H1 (cell line): ENCODE data around the gene PLXNB2. TPM values are rescaled to one million over a fixed set of nuclear protein-coding genes. Genes with fewer than 3 reads are reported as not detected.

Source experiments
- CTCF ChIA-PET: fragments of 300-600 bp; sonication (Branson Sonifier 250); formaldehyde crosslinking; loops from one replicate; lab custom pipeline; 2021; ENCODE audit not compliant: partially characterized antibody; lab: Charles Lee
- POLR2A ChIA-PET: fragments of 300-600 bp; sonication (Branson Sonifier 250); formaldehyde crosslinking; loops from one replicate; lab custom pipeline; 2021; ENCODE audit warnings: inconsistent platforms; ENCODE audit not compliant: partially characterized antibody; lab: Charles Lee
- DNase-seq, 2 experiments: peaks; one replicate each; pipeline versions ENCODE4 v3.0.0 to v3.0.0-alpha.2; 2010 to 2022; ENCODE audit warnings: low spot score in 2 of 2, low read depth in 1 of 2, mixed read lengths in 1 of 2
- FAIRE-seq: peaks from 2 replicates; lab custom pipeline; 2011; peaks lifted over from hg19 to GRCh38; lab: Jason Lieb, UNC
- H2AFZ ChIP-seq: 2 replicates; pipeline ENCODE4 v1.8.1; 2012; ENCODE audit warnings: low read length, inconsistent platforms
- H2AK5ac ChIP-seq: 2 replicates; pipeline ENCODE4 v1.6.1; 2013; ENCODE audit warnings: low read depth, low read length
- H2BK120ac ChIP-seq: replicated peaks from 2 replicates; pipeline ENCODE3; 2013; ENCODE audit warnings: low read depth, low read length, inconsistent platforms
- H2BK12ac ChIP-seq: 2 replicates; pipeline ENCODE4 v1.6.1; 2013; ENCODE audit warnings: low read depth, low read length
- H2BK15ac ChIP-seq: 2 replicates; pipeline ENCODE4 v1.6.1; 2013; ENCODE audit warnings: low read length
- H2BK20ac ChIP-seq: 2 replicates; pipeline ENCODE4 v1.6.1; 2013; ENCODE audit warnings: low read length
- H2BK5ac ChIP-seq: 2 replicates; pipeline ENCODE4 v1.6.1; 2013; ENCODE audit warnings: low read depth, low read length
- H3K14ac ChIP-seq: 2 replicates; pipeline ENCODE4 v1.6.1; 2013; ENCODE audit warnings: inconsistent platforms; ENCODE audit not compliant: insufficient read length
- H3K18ac ChIP-seq: 2 replicates; pipeline ENCODE4 v1.6.1; 2013; ENCODE audit warnings: low read length; ENCODE audit errors: extremely low read depth
- H3K23ac ChIP-seq: 2 replicates; pipeline ENCODE4 v1.6.1; 2013; ENCODE audit warnings: inconsistent platforms; ENCODE audit not compliant: insufficient read length
- H3K23me2 ChIP-seq: 2 replicates; pipeline ENCODE4 v1.6.1; 2013; ENCODE audit warnings: low read depth, low read length
- H3K27ac ChIP-seq: 2 replicates; pipeline ENCODE4 v1.6.1; 2011; ENCODE audit warnings: low read depth, low read length, inconsistent platforms
- H3K27me3 ChIP-seq, 4 experiments: replicated peaks in 1 of 4; 1 replicate in 1 of 4; 2 replicates in 3 of 4; pipeline versions ENCODE4 v1.6.1 to v1.8.1; 2011 to 2013; ENCODE audit warnings: low read length in 3 of 4, mild to moderate bottlenecking in 3 of 4, inconsistent platforms in 2 of 4, mixed read lengths in 2 of 4, moderate library complexity in 1 of 4; ENCODE audit not compliant: control insufficient read depth in 3 of 4, insufficient read depth in 3 of 4; ENCODE audit errors: extremely low read depth in 1 of 4
- H3K36me3 ChIP-seq, 4 experiments: 2 replicates each; pipeline versions ENCODE4 v1.6.1 to v1.8.1; 2011 to 2013; ENCODE audit warnings: mild to moderate bottlenecking in 4 of 4, low read length in 3 of 4, moderate library complexity in 2 of 4, control low read depth in 1 of 4, inconsistent platforms in 1 of 4; ENCODE audit not compliant: insufficient read depth in 4 of 4, control insufficient read depth in 2 of 4
- H3K4ac ChIP-seq: replicated peaks from 2 replicates; pipeline ENCODE3; 2013; ENCODE audit warnings: low read length, low read depth, mixed read lengths, inconsistent platforms; ENCODE audit not compliant: insufficient read length
- H3K4me1 ChIP-seq, 4 experiments: replicated peaks in 1 of 4; 1 replicate in 1 of 4; 2 replicates in 3 of 4; pipeline versions ENCODE4 v1.6.1 to v1.8.1; 2011 to 2013; ENCODE audit warnings: low read length in 3 of 4, inconsistent platforms in 2 of 4, mixed read lengths in 1 of 4; ENCODE audit not compliant: insufficient read depth in 4 of 4, control insufficient read depth in 3 of 4
- H3K4me2 ChIP-seq, 2 experiments: 2 replicates each; pipeline versions ENCODE4 v1.6.1 to v1.8.1; 2011 to 2013; ENCODE audit warnings: low read depth in 2 of 2, low read length in 2 of 2, control low read depth in 1 of 2, inconsistent platforms in 1 of 2, mild to moderate bottlenecking in 1 of 2; ENCODE audit not compliant: insufficient read depth in 1 of 2
- H3K4me3 ChIP-seq, 4 experiments: fragments of 200-600, 300-600 bp in 1 of 4; sonication (generic), shearing (Covaris generic), sonication (Bioruptor Twin) in 1 of 4; 2 replicates each; pipeline versions ENCODE4 v1.5.1 to v1.8.1; 2011 to 2016; ENCODE audit warnings: low read length in 4 of 4, low read depth in 3 of 4, control low read depth in 2 of 4, inconsistent platforms in 2 of 4, mild to moderate bottlenecking in 2 of 4, mixed read lengths in 1 of 4, moderate library complexity in 1 of 4; ENCODE audit not compliant: insufficient read depth in 2 of 4; ENCODE audit errors: extremely low read depth in 1 of 4
- H3K56ac ChIP-seq: replicated peaks from 2 replicates; pipeline ENCODE3; 2013; ENCODE audit warnings: low read depth, mild to moderate bottlenecking, mixed read lengths, low read length, inconsistent platforms; ENCODE audit not compliant: insufficient read length
- H3K79me1 ChIP-seq: 2 replicates; pipeline ENCODE4 v1.6.1; 2013; ENCODE audit warnings: low read depth, low read length, control low read depth
- H3K79me2 ChIP-seq, 2 experiments: 2 replicates each; pipeline versions ENCODE4 v1.6.1 to v1.8.1; 2012 to 2013; ENCODE audit warnings: low read length in 2 of 2, mild to moderate bottlenecking in 2 of 2, inconsistent platforms in 1 of 2; ENCODE audit not compliant: insufficient read depth in 2 of 2, control insufficient read depth in 1 of 2
- H3K9ac ChIP-seq, 4 experiments: replicated peaks in 1 of 4; 1 replicate in 1 of 4; 2 replicates in 3 of 4; pipeline versions ENCODE4 v1.6.1 to v1.8.1; 2011 to 2013; ENCODE audit warnings: low read depth in 3 of 4, low read length in 3 of 4, control low read depth in 2 of 4, mild to moderate bottlenecking in 2 of 4, moderate library complexity in 2 of 4, inconsistent platforms in 1 of 4; ENCODE audit errors: extremely low read depth in 1 of 4
- H3K9me3 ChIP-seq, 2 experiments: 2 replicates each; pipeline versions ENCODE4 v1.6.1 to v1.8.1; 2012 to 2013; ENCODE audit warnings: mild to moderate bottlenecking in 2 of 2, moderate library complexity in 2 of 2, control low read depth in 1 of 2, inconsistent platforms in 1 of 2, low read depth in 1 of 2, low read length in 1 of 2, mixed read lengths in 1 of 2; ENCODE audit not compliant: insufficient read depth in 2 of 2
- H4K20me1 ChIP-seq, 2 experiments: replicated peaks in 1 of 2; 2 replicates each; pipeline versions ENCODE3 to v1.8.1; 2011 to 2013; ENCODE audit warnings: inconsistent platforms in 2 of 2, low read length in 2 of 2, mild to moderate bottlenecking in 1 of 2; ENCODE audit not compliant: insufficient read depth in 2 of 2, control insufficient read depth in 1 of 2
- H4K5ac ChIP-seq: 2 replicates; pipeline ENCODE4 v1.6.1; 2013; ENCODE audit warnings: low read length, low read depth, mixed read lengths, inconsistent platforms; ENCODE audit not compliant: insufficient read length
- H4K8ac ChIP-seq: 2 replicates; pipeline ENCODE4 v1.8.0; 2013; ENCODE audit warnings: mild to moderate bottlenecking, moderate library complexity, low read length, inconsistent platforms; ENCODE audit not compliant: insufficient read depth; ENCODE audit errors: extremely low read depth
- H4K91ac ChIP-seq: replicated peaks from 2 replicates; pipeline ENCODE3; 2013; ENCODE audit warnings: low read length, mixed read lengths, inconsistent platforms; ENCODE audit not compliant: insufficient read length
- ATF2 ChIP-seq: IDR thresholded peaks from 2 replicates; pipeline ENCODE4 v1.6.1; 2012; ENCODE audit warnings: low read length, inconsistent platforms
- BACH1 ChIP-seq: IDR thresholded peaks from 2 replicates; pipeline ENCODE4 v1.6.1; 2012; ENCODE audit warnings: low read length, improper control_type of control experiment
- EZH2 ChIP-seq: fragments of 200-600 bp; sonication (generic); IDR thresholded peaks from 2 replicates; pipeline ENCODE4 v1.7.1; 2012; ENCODE audit warnings: low read depth, mild to moderate bottlenecking, moderate library complexity, low read length, inconsistent platforms; ENCODE audit not compliant: severe bottlenecking
- FOSL1 ChIP-seq: IDR thresholded peaks from 2 replicates; pipeline ENCODE4 v1.6.1; 2011; ENCODE audit warnings: mild to moderate bottlenecking, low read depth, low read length, moderate library complexity; ENCODE audit not compliant: insufficient read depth
- MAFK ChIP-seq: IDR thresholded peaks from 2 replicates; pipeline ENCODE4 v1.6.1; 2012; ENCODE audit warnings: low read depth, mild to moderate bottlenecking, improper control_type of control experiment, low read length
- MAX ChIP-seq: IDR thresholded peaks from 2 replicates; pipeline ENCODE4 v1.6.1; 2012; ENCODE audit warnings: inconsistent platforms
- PHF8 ChIP-seq: fragments of 200-600 bp; sonication (generic); conservative IDR thresholded peaks from 2 replicates; pipeline ENCODE4 v1.7.1; 2012; ENCODE audit warnings: low read depth, mild to moderate bottlenecking, inconsistent platforms, low read length, moderate library complexity
- RFX5 ChIP-seq: IDR thresholded peaks from 2 replicates; pipeline ENCODE4 v1.6.1; 2011; ENCODE audit warnings: low read depth, low read length, improper control_type of control experiment, borderline replicate concordance
- TBP ChIP-seq: IDR thresholded peaks from 2 replicates; pipeline ENCODE4 v1.6.1; 2011; ENCODE audit warnings: low read depth, low read length, improper control_type of control experiment
- WGBS, 2 experiments: shearing (Covaris generic) in 1 of 2; methylation state at CpG; one replicate each; pipeline versions ENCODE4 v1.1.6 to v1.1.7; 2013 to 2015; ENCODE audit warnings: low lambda C conversion rate in 2 of 2, mixed read lengths in 2 of 2, inconsistent platforms in 1 of 2, low coverage in 1 of 2, missing lambda C conversion rate in 1 of 2; ENCODE audit not compliant: insufficient replicate concordance in 2 of 2, insufficient coverage in 1 of 2, insufficient read length in 1 of 2; ENCODE audit errors: extremely low coverage in 1 of 2, missing lambda C conversion rate in 1 of 2; 5-methylcytosine and 5-hydroxymethylcytosine counted together
- polyA plus RNA-seq, 7 experiments: library from polyadenylated mRNA; depleted of rRNA in 3 of 7; stranded (reverse) in 5 of 7; unstranded in 2 of 7; fragments of >200 nt in 5 of 7; fragments of 200-250 nt in 2 of 7; gene quantifications; 1 replicate in 5 of 7; 2 replicates in 1 of 7; 4 replicates in 1 of 7; pipeline versions ENCODE4 v1.2.1 to v1.2.3, GENCODE V29; 2011 to 2013; ENCODE audit warnings: missing spikeins in 2 of 7, mixed read lengths in 2 of 7
- total RNA-seq: library from RNA; stranded (reverse); fragmentation: NEBNext Ultra II Directional; extraction: Animal tissue kit (Norgen Biotek cat#: 25700); gene quantifications from 2 replicates; pipeline ENCODE4 v1.2.1, GENCODE V29; 2021

PLXNB2 gene
- total and polyA plus RNA-seq, 2 of the 8 experiments (the other 6 are each of a cell fraction or from before 2014, with no cell fraction given): 58.3 to 92.8 TPM

- H3K18ac ChIP-seq: no peak overlapping the region
- no peak overlapping the region for H3K4me3 ChIP-seq
- H3K79me1 ChIP-seq: no peaks in the 10 kb centered on the region
- FAIRE-seq (no peak), DNase-seq (no peak)
- H3K56ac ChIP-seq: no peak overlapping the region
- CTCF ChIA-PET: interaction anchor here (1.6 kb wide), 2 partner anchors 10 to 38 kb away, joined by 4 to 6 read pairs; no protein-coding TSS in a partner anchor
- H3K9me3 ChIP-seq: no peaks in the 10 kb centered on the region; a peak in 1 of 4 replicates
- H4K91ac ChIP-seq: peak overlapping the region; percentile 40
- peaks cover 1% of the 10 kb centered on the region; the same call in 1 of the 2 replicates for H3K23me2 ChIP-seq
- H2BK120ac ChIP-seq: no peak overlapping the region
- no peak overlapping the region; the same call in 1 of the 2 replicates for H2BK15ac ChIP-seq
- H4K8ac ChIP-seq: no peak overlapping the region
- H2BK12ac ChIP-seq: no peak overlapping the region
- H3K4me2 ChIP-seq: no peak overlapping the region
- H2AK5ac ChIP-seq: no peak overlapping the region
- H2BK20ac ChIP-seq: no peak overlapping the region
- H3K36me3 ChIP-seq: no peaks in the 10 kb centered on the region
- H3K9ac ChIP-seq: no peak overlapping the region
- peaks cover 0 to 16% (median 10%) of the 10 kb centered on the region in 4 experiments; a peak in 5 of 7 replicates for H3K4me1 ChIP-seq
- no peak overlapping the region for H3K14ac ChIP-seq
- H3K23ac ChIP-seq: no peak overlapping the region
- H4K5ac ChIP-seq: no peak overlapping the region
- no peak overlapping the region for H3K27ac ChIP-seq
- H4K20me1 ChIP-seq: no peaks in the 10 kb centered on the region
- H3K27me3 ChIP-seq: no peaks in the 10 kb centered on the region; a peak in 1 of 7 replicates
- H3K79me2 ChIP-seq: no peaks in the 10 kb centered on the region
- WGBS, 2 experiments: 93% methylated on average over 8 of the region's 12 CpGs; no CpG with 5 or more reads in 1 of the 2 experiments
- no peak overlapping the region for H2AFZ ChIP-seq
- POLR2A ChIA-PET: interaction anchor here (1.5 kb wide), 1 partner anchor 12 kb away, joined by 4 read pairs; no protein-coding TSS in a partner anchor
- no peak overlapping the region for H3K4ac ChIP-seq
- H2BK5ac ChIP-seq: no peak overlapping the region
- TF ChIP-seq ATF2 (no peak), RFX5 (no peak), PHF8 (no peak), BACH1 (no peak), EZH2 (no peak), TBP (no peak), FOSL1 (no peak), MAFK (no peak), MAX (no peak)
These were observed 4.9 kb upstream of the PLXNB2 start for GRCh38 chr22:50312371-50312770.
